ENCODE data around the gene PRICKLE3.
"Not testable (repeated sequence)": the region's sequence is repeated elsewhere in the genome, so short reads cannot be mapped to it uniquely, and the experiment has no call there.

Gene PRICKLE3

DNA sequence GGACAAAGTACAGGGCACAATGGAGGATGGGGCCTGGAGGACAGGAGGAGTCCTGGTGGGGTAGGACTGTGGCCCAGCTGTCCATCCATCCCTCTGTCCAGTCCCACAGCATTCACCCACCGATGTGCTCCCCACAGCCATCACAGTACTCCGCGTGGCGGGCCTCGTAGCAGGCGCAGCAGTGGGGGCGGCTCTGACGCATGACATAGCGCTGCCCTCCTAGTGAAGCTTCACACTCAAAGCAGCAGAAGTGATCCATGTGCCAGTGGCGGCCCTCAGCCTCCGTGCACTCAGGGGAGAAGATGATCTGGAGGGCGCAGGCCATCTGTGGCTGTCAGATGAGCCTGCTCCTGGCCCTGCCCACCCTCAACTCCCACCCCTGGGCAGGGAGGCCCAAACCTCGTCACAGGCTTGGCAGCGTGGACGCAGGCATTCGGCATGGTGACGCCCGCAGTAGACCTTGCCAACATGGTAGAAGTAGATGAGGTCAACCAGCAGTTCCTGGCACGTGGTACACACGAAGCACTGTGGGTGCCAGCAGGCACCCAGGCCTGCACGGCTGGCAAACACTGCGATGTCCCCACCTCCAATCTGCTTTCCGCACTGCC lies 8.2 kb downstream of the PRICKLE3 start:
- no peak overlapping the region for H3K9ac ChIP-seq (ENCODE audit: low read length)
- no peak for DNase-seq (ENCODE audit: low read depth)
- no peak overlapping the region for H3K4me3 ChIP-seq (ENCODE audit: low read length)
- no peaks in the 10 kb centered on the region for H3K9me3 ChIP-seq (ENCODE audit: control insufficient read depth, low read length)
- no peaks in the 10 kb centered on the region for H3K27me3 ChIP-seq (replicated peaks; ENCODE audit: control insufficient read depth, insufficient read depth, low read length)
- H3K4me1 ChIP-seq (ENCODE audit: control insufficient read depth, insufficient read depth, low read length) = no peaks in the 10 kb centered on the region
- no peaks in the 10 kb centered on the region for H3K36me3 ChIP-seq (ENCODE audit: control insufficient read depth, insufficient read depth, low read length, severe bottlenecking)

DNA sequence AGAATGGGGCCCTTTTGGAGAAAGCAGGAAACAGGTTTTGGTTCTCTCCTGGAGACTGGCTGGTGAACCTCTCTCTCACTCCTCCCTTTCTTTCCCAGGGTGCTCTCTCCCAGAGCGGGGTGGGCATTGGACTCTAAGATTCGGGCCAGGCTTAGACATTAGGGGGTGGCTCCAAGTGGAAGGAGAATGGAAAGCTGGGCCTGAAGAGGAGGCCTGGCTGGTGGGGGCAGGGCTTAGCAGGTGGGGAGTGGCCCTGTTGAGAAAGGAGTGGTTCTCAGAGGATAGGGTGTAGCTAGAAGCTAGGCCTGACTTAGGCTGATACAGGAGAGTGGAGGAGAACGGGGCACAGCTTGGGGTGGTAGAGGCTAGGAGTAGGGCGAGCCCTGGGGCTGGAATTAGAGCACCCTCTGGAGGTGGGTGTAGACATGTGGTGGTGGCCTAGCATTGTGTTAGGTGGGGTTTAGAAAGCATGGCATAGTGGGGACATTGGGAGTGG lies 8.8 kb downstream of the PRICKLE3 start:
- peaks cover 4% of the 10 kb centered on the region for H3K4me1 ChIP-seq (ENCODE audit: control insufficient read depth, insufficient read depth, low read length)
- no peaks in the 10 kb centered on the region for H3K27me3 ChIP-seq (replicated peaks; ENCODE audit: control insufficient read depth, insufficient read depth, low read length)
- DNase-seq (ENCODE audit: low read depth) = no peak
- H3K9me3 ChIP-seq (ENCODE audit: control insufficient read depth, low read length) = no peaks in the 10 kb centered on the region
- H3K9ac ChIP-seq (ENCODE audit: low read length) = no peak overlapping the region
- H3K36me3 ChIP-seq (ENCODE audit: control insufficient read depth, insufficient read depth, low read length, severe bottlenecking) = no peaks in the 10 kb centered on the region
- no peak overlapping the region for H3K4me3 ChIP-seq (ENCODE audit: low read length)

GRCh38 chrX:49176421-49177326 lies 9.5 kb downstream of the PRICKLE3 start:
- peaks cover 4% of the 10 kb centered on the region for H3K4me1 ChIP-seq (ENCODE audit: control insufficient read depth, insufficient read depth, low read length)
- H3K9me3 ChIP-seq (ENCODE audit: control insufficient read depth, low read length) = no peaks in the 10 kb centered on the region
- H3K36me3 ChIP-seq (ENCODE audit: control insufficient read depth, insufficient read depth, low read length, severe bottlenecking) = no peaks in the 10 kb centered on the region
- H3K27me3 ChIP-seq (replicated peaks; ENCODE audit: control insufficient read depth, insufficient read depth, low read length) = no peaks in the 10 kb centered on the region
- H3K9ac ChIP-seq (ENCODE audit: low read length) = no peak overlapping the region
- DNase-seq (ENCODE audit: low read depth) = no peak
- H3K4me3 ChIP-seq (ENCODE audit: low read length) = no peak overlapping the region

DNA sequence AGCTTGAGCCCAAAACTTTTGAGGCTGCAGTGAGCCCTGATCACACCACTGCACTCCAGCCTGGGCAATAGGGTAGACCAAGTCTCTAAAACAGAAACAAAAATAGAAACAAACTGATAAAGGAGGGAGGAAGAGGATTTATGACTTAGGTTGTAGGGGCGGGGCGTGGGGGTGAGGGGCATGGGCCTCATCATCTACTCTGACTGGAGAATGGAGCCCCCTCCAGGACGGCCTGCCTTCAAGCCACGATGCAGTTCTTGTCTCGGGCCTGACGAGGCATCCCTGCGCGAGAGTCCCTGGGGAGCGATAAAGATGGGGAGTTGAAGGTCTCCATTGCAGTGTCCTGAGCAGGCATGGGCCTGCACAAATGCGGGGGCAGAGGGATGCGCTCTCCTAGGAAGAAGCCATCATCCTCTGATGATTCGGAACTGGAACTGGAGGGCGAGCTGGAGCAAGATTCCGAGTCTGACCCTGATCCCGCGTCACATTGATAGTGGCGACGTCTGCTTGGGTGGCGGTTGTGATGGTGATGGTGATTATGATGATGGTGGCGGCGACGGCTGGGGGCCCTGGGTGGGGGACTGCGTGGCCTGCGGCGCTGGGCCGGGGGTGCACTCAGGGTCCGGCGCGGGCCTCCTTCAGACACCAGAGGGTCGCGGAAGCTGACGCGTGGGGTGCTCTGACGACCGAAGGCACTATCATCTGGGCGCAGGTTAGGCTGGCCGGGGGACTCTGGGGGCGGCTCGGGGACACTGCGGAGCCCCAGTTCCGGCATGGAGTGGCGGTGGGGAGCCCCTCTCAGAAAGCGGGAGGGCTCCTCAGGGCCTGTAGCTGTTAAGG lies 10.5 kb downstream of the PRICKLE3 start:
- Histone ChIP-seq H3K4me3 (ENCODE audit: low read length) (no peak overlapping the region), H3K4me1 (ENCODE audit: control insufficient read depth, insufficient read depth, low read length) (peaks cover 4% of the 10 kb centered on the region)

GRCh38 chrX:49174723-49175122 lies 11.4 kb downstream of the PRICKLE3 start:
- H3K27me3 ChIP-seq (replicated peaks; ENCODE audit: control insufficient read depth, insufficient read depth, low read length) = no peaks in the 10 kb centered on the region
- no peak for DNase-seq (ENCODE audit: low read depth)

More for the DNA sequence above, 10.5 kb downstream of the PRICKLE3 start:
- DNase-seq (ENCODE audit: low read depth) = no peak
- Histone ChIP-seq H3K36me3 (ENCODE audit: control insufficient read depth, insufficient read depth, low read length, severe bottlenecking) (no peaks in the 10 kb centered on the region), H3K27me3 (replicated peaks; ENCODE audit: control insufficient read depth, insufficient read depth, low read length) (no peaks in the 10 kb centered on the region), H3K9ac (ENCODE audit: low read length) (no peak overlapping the region), H3K9me3 (ENCODE audit: control insufficient read depth, low read length) (no peaks in the 10 kb centered on the region)

DNA sequence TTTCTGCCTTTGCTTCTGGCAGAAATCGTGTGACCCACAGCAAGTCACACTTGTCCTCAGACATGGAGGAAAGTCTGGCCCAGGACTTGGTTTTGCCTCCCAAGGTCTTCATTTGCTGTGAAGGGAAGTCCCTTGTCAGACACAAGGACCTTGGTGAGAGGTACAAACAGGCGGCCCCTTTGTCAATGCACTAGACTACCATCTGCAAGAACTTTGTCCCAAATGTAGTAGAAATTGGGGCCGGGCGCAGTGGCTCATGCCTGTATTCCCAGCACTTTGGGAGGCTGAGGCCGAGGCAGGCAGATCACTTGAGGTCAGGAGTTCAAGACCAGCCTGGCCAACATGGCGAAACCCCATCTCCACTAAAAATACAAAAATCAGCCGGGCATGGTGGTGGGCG lies 12.6 kb downstream of the PRICKLE3 start:
- H3K4me3 ChIP-seq (ENCODE audit: low read length); H3K9ac ChIP-seq (ENCODE audit: low read length); DNase-seq (ENCODE audit: low read depth); H3K36me3 ChIP-seq (ENCODE audit: control insufficient read depth, insufficient read depth, low read length, severe bottlenecking); H3K9me3 ChIP-seq (ENCODE audit: control insufficient read depth, low read length); H3K27me3 ChIP-seq (replicated peaks; ENCODE audit: control insufficient read depth, insufficient read depth, low read length); H3K4me1 ChIP-seq (ENCODE audit: control insufficient read depth, insufficient read depth, low read length): not testable (repeated sequence)

More at GRCh38 chrX:49174723-49175122, 11.4 kb downstream of the PRICKLE3 start:
- no peaks in the 10 kb centered on the region for H3K36me3 ChIP-seq (ENCODE audit: control insufficient read depth, insufficient read depth, low read length, severe bottlenecking)
- peaks cover 4% of the 10 kb centered on the region for H3K4me1 ChIP-seq (ENCODE audit: control insufficient read depth, insufficient read depth, low read length)
- no peak overlapping the region for H3K9ac ChIP-seq (ENCODE audit: low read length)
- no peak overlapping the region for H3K4me3 ChIP-seq (ENCODE audit: low read length)
- H3K9me3 ChIP-seq (ENCODE audit: control insufficient read depth, low read length) = no peaks in the 10 kb centered on the region

DNA sequence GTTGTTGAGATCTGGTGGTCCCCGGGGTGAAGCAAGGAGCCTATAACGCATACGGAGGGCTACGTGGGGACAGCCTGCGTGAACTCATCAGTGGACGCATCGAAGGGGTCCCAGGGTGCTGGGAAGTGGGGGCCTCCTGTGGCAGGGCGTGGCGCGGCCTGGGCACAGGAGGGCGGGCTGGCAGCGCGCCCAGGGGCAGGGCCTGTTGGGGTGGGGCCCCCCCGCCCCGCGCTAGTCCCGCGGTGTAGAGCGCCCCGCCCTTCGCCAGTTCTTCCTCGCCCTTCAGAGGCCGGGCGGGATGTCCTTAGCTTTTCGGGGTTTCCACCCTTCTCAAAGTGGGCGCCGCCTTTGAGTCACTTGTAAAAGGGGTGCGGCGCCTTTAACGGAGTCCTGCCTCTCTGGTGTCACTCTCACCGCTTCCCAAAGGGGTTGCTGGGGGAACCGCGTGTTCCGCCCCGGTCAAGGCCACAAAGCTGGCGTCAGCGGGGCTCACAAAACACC lies 13.8 kb downstream of the PRICKLE3 start:
- peak overlapping the region; percentile 83 for H3K4me3 ChIP-seq (ENCODE audit: low read length)
- H3K4me1 ChIP-seq (ENCODE audit: control insufficient read depth, insufficient read depth, low read length) = peaks cover 4% of the 10 kb centered on the region
- peak overlapping the region; percentile 83 for H3K9ac ChIP-seq (ENCODE audit: low read length)
- no peaks in the 10 kb centered on the region for H3K27me3 ChIP-seq (replicated peaks; ENCODE audit: control insufficient read depth, insufficient read depth, low read length)
- no peaks in the 10 kb centered on the region for H3K9me3 ChIP-seq (ENCODE audit: control insufficient read depth, low read length)
- peak; percentile 64 for DNase-seq (ENCODE audit: low read depth)
- H3K36me3 ChIP-seq (ENCODE audit: control insufficient read depth, insufficient read depth, low read length, severe bottlenecking) = no peaks in the 10 kb centered on the region

DNA sequence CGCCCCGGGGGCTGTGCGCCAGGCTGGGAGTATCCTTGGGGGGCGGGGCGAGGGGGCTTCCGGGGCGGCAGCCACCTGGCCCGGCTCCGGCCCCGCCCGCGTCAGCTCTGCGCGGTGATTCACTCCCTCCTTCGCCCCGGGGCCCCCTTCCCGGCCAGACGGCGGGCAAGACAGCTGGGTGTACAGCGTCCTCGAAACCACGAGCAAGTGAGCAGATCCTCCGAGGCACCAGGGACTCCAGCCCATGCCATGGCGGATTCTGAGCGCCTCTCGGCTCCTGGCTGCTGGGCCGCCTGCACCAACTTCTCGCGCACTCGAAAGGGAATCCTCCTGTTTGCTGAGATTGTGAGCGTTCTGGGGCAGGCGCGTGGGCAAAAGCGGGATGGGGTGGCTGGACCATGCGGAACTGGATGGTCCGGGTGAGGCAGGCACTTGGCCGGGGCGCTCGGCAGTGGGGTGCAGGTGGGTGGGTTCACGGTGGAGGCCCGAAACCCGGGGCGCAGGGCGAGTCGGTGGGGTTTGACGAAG lies 14.4 kb downstream of the PRICKLE3 start, which contains the start of gene PLP2:
Gene PLP2 (plus strand): TSS at position 147 of the 528 bp plus-strand sequence. CDS start 103 bp downstream, at position 250.
- Histone ChIP-seq H3K36me3 (ENCODE audit: control insufficient read depth, insufficient read depth, low read length, severe bottlenecking) (no peaks in the 10 kb centered on the region), H3K9me3 (ENCODE audit: control insufficient read depth, low read length) (no peaks in the 10 kb centered on the region), H3K4me1 (ENCODE audit: control insufficient read depth, insufficient read depth, low read length) (peaks cover 4% of the 10 kb centered on the region), H3K27me3 (replicated peaks; ENCODE audit: control insufficient read depth, insufficient read depth, low read length) (no peaks in the 10 kb centered on the region), H3K9ac (ENCODE audit: low read length) (peak within 1 kb of the TSS; percentile 83), H3K4me3 (ENCODE audit: low read length) (peak within 1 kb of the TSS; percentile 83)
- DNase-seq (ENCODE audit: low read depth) = peak; percentile 69

DNA sequence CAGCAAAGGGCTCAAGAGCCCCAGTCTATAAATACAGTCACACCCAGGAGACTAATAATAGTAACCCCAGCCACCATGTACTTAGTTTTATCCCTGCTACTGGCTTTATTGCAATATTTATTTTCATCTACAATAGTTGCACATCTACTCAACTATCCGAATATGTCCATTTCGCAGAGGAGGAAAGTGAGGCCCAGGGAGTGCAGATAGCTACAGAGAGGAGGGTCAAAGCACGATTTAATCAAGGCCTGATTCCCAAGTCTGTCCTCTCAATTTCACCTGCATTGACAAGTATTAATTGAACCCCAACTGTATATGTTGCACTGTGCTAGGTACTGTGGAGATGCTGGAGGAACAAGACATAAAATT lies 18.4 kb downstream of the PRICKLE3 start:
- Histone ChIP-seq H3K9ac (ENCODE audit: low read length) (peak overlapping the region; percentile 77), H3K36me3 (ENCODE audit: control insufficient read depth, insufficient read depth, low read length, severe bottlenecking) (no peaks in the 10 kb centered on the region), H3K9me3 (ENCODE audit: control insufficient read depth, low read length) (no peaks in the 10 kb centered on the region), H3K27me3 (replicated peaks; ENCODE audit: control insufficient read depth, insufficient read depth, low read length) (no peaks in the 10 kb centered on the region), H3K4me1 (ENCODE audit: control insufficient read depth, insufficient read depth, low read length) (peaks cover 4% of the 10 kb centered on the region), H3K4me3 (ENCODE audit: low read length) (peak overlapping the region; percentile 56)
- no peak for DNase-seq (ENCODE audit: low read depth)

- no peaks in the 10 kb centered on the region for H3K9me3 ChIP-seq (ENCODE audit: control insufficient read depth, low read length)
- H3K36me3 ChIP-seq (ENCODE audit: control insufficient read depth, insufficient read depth, low read length, severe bottlenecking) = no peaks in the 10 kb centered on the region
- peak; percentile 51 for DNase-seq (ENCODE audit: low read depth)
- H3K4me3 ChIP-seq (ENCODE audit: low read length) = peak overlapping the region; percentile 56
- peak overlapping the region; percentile 77 for H3K9ac ChIP-seq (ENCODE audit: low read length)
- H3K27me3 ChIP-seq (replicated peaks; ENCODE audit: control insufficient read depth, insufficient read depth, low read length) = no peaks in the 10 kb centered on the region
- peaks cover 2% of the 10 kb centered on the region for H3K4me1 ChIP-seq (ENCODE audit: control insufficient read depth, insufficient read depth, low read length)
Measured at GRCh38 chrX:49166914-49167739, 19.0 kb downstream of the PRICKLE3 start.
